CD4-positive, alpha-beta T cell treated with Interleukin-4 for 4 hours (primary cell): Measurements from ENCODE around the gene RND3.

ENCODE experiments used
- DNase-seq: peaks from one replicate; pipeline ENCODE4 v3.0.0-alpha.2; 2020

RND3 gene

GRCh38 chr2:150491943-150492342 lies 4.5 kb upstream of the RND3 start:
- no peak for DNase-seq

- DNase-seq = no peak
These were observed 4.0 kb upstream of the RND3 start for GRCh38 chr2:150491430-150491829.

- no peak for DNase-seq
These were observed 3.0 kb upstream of the RND3 start for GRCh38 chr2:150490466-150490865.

GRCh38 chr2:150486539-150487484 lies 655 bp downstream of the RND3 start:
- no peak for DNase-seq

GRCh38 chr2:150485871-150486538 lies 1.5 kb downstream of the RND3 start:
- DNase-seq = no peak

- DNase-seq = no peak
These were observed 2.2 kb downstream of the RND3 start for GRCh38 chr2:150485114-150485870.

GRCh38 chr2:150484461-150485021 lies 2.9 kb downstream of the RND3 start:
- no peak for DNase-seq

- no peak for DNase-seq
These were observed 3.5 kb downstream of the RND3 start for GRCh38 chr2:150484006-150484405.

- DNase-seq = no peak
These were observed 3.9 kb downstream of the RND3 start for GRCh38 chr2:150483532-150483931.

- no peak for DNase-seq
These were observed 4.6 kb downstream of the RND3 start for GRCh38 chr2:150482667-150483400.

GRCh38 chr2:150482111-150482510 lies 5.4 kb downstream of the RND3 start:
- no peak for DNase-seq

- no peak for DNase-seq
These were observed 6.3 kb downstream of the RND3 start for GRCh38 chr2:150480971-150481830.

GRCh38 chr2:150480241-150480640 lies 7.2 kb downstream of the RND3 start:
- DNase-seq = no peak

GRCh38 chr2:150479075-150479915 lies 8.2 kb downstream of the RND3 start:
- no peak for DNase-seq

GRCh38 chr2:150478200-150478974 lies 9.1 kb downstream of the RND3 start:
- no peak for DNase-seq

GRCh38 chr2:150477347-150477746 lies 10.1 kb downstream of the RND3 start:
- no peak for DNase-seq

- no peak for DNase-seq
These were observed 10.6 kb downstream of the RND3 start for GRCh38 chr2:150476809-150477302.

- no peak for DNase-seq
These were observed 11.2 kb downstream of the RND3 start for GRCh38 chr2:150476286-150476685.
